CD4-positive, alpha-beta T cell treated with Interleukin-17A for 4 hours (primary cell): Measurements from ENCODE around the gene CDT1.
A peak's percentile ranks its signal among the peaks of the same experiment; 100 is the strongest.

Experiments
- DNase-seq: peaks from one replicate; pipeline ENCODE4 v3.0.0-alpha.2; 2020; ENCODE audit warnings: mixed read lengths

CDT1 gene

DNA sequence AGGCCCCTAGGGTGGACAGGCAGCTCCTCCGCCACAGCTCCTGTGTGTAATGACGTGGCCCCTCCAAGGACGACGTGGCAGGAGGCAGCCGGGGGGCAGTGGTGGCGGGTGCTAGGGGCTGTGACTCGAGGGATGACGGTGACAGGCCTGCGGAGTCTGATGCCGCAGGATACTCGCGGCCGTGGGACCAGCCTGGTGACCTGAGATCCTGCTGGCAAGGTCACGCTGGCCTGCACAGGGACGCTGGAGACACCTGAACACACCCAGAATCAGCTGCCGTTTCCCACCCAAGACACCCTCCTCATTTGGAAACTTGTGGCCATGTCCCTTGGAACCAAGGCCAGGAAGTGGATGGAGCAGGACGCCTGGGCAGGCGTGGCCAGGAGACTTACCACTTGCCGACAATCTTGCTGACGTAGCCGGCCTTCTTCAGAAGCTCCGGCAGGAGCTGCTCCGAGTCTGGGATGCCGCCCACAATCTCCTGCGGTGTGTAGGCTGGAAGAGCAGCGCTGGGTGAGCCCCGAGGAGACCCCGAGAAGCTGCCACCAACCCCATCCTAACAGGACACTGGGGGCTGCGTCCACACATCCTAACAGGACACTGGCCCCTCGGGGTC is 37.1 kb downstream of the CDT1 start:
- no peak for DNase-seq

DNA sequence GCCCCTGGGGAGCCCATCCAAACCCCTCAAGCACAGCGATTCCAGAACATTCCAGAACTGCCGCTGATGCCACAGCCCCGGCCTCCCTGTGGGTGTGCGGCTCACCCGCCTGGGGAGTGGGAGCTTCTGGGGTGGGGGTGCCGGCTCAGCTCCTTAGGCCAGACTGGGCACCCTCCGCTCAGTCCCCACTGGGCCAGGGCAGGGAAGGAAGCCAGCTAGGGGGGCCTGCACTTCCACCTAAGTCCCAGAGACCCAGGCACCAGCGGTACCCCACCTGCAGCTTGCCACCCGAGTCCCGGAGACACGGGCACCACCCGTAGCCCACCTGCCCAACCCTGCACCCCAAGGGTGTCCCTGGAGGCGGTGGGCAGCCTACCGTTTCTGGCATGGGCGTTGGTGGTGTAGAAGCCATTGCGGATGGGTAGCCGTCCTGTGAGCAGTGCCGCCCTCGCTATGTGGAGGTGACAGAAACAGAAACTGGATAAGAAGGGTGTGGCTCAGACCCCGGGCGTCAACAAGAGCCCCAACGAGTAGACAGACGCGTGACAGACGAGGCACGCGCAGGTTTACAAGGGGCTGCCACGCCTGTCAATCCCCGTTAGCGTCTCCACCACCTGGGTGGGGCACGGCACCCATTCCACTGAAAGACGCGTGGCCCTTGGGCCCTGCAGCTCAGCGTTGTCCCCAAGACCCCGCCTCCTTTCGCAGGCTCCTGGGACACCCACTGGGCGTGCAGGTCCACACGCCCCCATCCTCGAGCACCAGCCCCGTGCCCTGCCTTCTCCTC is 38.1 kb downstream of the CDT1 start:
- no peak for DNase-seq

GRCh38 chr16:88842308-88842756 is 38.7 kb downstream of the CDT1 start:
- no peak for DNase-seq

DNA sequence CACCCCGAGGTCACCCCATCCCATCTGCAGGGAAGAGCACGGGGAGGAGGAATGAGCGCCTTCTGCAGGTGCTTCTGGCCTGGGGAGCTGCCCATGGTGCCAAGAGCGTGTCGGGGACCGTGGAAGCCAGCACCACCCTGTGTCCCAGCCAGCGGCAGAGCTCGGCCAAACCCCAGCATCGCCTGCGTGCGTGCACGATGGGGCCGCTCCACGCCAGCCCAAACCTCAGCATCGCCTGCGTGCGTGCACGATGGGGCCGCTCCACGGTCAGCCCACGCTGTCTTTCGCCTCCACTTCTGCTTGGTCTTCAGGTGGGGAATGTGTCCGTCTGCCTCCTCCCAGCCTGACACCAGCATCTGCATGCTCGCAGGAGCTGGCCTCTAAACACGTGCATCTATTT is 39.2 kb downstream of the CDT1 start:
- no peak for DNase-seq

GRCh38 chr16:88843256-88843655 is 39.7 kb downstream of the CDT1 start:
- no peak for DNase-seq

GRCh38 chr16:88844419-88845036 is 40.9 kb downstream of the CDT1 start:
- DNase-seq = no peak

GRCh38 chr16:88846088-88846487 is 42.5 kb downstream of the CDT1 start:
- no peak for DNase-seq

- DNase-seq = no peak
These were observed 44.1 kb downstream of the CDT1 start for GRCh38 chr16:88847654-88848053.

- no peak for DNase-seq
These were observed 45.0 kb downstream of the CDT1 start for GRCh38 chr16:88848557-88848956.

- DNase-seq = no peak
These were observed 47.1 kb downstream of the CDT1 start for GRCh38 chr16:88850531-88851199.

DNA sequence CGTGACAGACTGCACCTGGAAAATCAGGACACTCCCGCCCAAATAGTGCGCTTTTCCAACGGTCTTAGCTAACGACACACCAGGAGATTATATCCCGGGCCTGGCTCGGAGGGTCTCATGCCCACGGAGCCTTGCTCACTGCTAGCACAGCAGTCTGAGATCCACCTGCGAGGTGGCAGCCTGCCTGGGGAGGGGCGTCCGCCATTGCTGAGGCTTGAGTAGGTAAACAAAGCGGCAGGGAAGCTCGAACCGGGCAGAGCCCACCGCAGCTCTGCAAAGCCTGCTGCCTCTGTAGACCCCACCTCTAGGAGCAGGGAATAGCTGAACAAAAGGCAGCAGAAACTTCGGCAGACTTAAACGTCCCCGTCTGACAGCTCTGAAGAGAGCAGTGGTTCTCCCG is 48.0 kb downstream of the CDT1 start:
- no peak for DNase-seq

- DNase-seq = no peak
These were observed 49.8 kb downstream of the CDT1 start for GRCh38 chr16:88853325-88853941.

- peak; percentile 35 for DNase-seq
These were observed 50.9 kb downstream of the CDT1 start for GRCh38 chr16:88854306-88855111.

DNA sequence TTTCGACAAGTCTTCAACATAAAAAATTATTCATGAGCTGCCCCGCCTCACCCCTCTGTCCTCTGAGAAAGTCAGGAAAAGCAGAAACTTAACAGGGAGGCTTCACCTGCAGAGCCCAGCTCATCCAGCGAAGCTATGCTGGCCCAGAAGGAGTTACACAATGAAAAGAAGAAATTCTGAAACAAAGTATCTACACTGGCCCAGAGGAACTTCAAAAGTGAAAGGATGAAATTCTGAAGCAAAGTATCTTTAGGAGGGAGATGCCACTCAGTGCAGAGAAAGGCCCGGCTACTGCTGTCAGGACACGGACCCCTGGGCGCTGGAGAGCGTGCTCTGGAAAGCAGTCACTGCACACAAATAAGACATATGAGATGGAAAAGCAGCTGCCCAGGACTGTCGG is 51.6 kb downstream of the CDT1 start:
- DNase-seq = no peak

DNA sequence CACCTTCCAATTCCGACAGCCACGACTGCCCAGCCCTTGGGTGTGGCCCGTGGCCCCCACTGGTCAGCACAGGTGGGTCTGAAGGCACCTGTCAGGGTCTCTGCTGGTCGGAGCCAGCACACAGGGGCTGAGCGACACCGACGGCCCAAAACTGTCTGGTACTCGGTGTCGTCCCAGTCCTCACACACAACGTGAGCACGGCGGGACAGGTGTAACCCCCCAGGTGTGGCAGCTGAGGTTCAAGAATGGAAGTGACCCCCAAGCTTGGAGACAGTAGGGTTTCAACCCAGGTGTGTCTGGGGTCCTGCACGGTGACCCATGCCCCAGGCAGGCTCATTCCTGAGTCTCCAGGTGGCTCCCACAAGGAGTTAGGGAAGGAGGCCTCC is 52.1 kb downstream of the CDT1 start:
- no peak for DNase-seq

DNA sequence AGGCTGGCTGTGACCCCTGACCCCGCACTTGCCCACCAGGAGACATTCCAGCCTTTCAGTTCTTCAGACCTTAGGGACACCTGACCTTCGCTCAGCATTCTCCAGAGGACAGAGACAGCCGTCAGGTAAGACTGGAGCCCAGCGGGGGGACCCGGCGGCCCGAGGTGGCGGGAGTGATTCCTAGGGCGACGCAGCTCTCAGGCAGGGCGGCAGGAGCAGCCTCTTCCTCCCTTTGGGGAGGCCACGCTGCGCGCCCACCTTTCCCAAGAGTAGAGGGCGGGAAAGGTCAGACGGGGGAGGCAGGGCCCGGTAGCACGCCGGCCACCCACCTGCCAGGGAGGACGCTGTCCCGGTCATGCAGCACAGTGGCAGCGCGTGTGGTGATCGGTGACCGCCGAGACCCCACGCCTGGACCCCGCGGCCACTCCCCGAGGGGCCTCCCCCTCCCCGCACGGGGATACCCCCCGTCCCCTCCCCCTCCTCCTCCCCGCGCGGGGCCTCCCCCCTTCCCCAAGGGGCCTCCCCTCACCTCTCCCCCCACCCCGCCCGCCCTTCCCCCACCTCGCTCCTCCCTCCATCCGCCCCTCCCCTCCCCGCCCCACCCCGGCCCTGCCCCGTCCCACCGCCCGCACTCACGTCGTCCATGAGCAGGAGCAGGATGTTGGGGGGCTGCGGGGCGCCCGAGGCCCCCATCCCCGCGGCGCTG is 52.7 kb downstream of the CDT1 start:
- DNase-seq = no peak

DNA sequence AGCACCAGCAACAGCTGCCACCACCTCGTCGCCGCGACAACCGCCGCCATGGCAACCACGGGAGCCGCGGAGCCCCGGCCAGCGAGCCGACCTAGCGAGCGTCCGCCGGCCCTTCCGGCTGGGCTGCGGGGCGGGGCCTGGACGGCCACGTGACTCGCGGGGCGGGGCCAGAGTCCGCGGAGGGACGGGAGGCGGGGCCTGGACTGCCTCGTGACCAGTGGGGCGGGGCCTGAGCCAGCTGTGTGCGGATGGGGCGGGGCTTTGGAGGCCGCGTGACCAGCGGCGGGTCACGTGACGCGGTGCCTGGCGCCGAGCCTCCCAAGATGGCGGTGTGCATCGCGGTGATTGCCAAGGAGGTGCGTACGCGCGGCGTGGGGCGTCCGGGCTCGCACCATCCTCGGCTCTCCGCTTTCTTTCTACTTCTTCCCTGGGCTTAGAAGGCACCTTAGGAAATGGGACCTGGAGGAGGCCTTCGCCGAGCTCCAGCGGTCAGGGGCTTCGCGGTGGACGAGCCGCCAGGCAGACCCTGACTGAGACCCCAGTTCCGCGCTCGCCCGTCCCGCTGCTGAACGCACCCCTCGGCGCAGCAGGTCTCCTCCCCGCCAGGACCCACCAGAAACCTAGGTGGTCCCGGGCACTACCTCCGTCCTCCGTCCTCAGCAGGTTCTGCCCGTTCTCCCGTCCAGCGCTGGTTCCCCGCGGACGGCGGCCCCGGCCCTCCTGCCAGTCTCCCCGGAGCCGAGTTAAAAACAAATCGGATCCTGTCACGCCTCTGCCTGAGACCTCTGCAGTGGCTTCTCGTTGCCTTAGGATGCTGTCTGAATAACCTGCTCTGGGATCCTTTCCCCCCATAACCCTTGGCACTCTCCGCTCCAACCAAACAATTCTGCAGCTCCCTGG is 53.5 kb downstream of the CDT1 start, which contains the start of the genes GALNS and TRAPPC2L:
GALNS (minus strand) TSS at position 120 of the 900 bp plus-strand sequence; CDS start at position 50, 70 bp downstream.
TRAPPC2L (plus strand) TSS at position 300 of the 900 bp plus-strand sequence; CDS start at position 324, 24 bp downstream.
- DNase-seq = peak; percentile 100

DNA sequence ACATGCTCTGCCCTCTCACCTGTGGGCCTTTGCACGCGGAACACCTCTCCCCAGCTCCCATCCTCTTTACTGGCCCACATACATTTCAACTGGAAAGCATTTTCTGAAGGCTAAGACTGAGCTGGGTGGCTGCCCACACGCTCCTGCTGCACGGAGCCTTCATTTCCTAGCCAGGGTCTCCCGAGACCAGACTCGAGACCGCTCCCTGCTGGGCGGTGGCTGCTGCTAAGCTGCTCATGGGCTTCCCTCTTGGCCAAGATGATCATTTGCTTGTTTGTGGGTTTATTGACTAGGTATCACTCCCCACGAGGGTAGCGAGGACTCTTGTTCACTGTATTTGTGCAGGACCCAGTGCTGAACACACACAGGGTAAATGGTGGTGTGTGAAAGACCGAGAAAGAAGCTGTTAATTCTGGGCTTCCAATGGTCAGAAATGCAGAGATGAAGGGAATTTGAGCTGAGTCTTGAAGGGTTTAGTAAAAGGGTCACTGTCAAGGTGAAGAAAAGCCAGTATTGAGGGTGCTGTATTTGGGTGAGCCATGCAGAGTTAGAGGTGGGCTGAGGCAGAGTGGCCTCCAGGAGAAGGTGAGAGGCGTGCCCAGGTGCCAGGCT is 54.2 kb downstream of the CDT1 start:
- peak; percentile 81 for DNase-seq
